ENCODE data around the gene HDDC3.

DNA sequence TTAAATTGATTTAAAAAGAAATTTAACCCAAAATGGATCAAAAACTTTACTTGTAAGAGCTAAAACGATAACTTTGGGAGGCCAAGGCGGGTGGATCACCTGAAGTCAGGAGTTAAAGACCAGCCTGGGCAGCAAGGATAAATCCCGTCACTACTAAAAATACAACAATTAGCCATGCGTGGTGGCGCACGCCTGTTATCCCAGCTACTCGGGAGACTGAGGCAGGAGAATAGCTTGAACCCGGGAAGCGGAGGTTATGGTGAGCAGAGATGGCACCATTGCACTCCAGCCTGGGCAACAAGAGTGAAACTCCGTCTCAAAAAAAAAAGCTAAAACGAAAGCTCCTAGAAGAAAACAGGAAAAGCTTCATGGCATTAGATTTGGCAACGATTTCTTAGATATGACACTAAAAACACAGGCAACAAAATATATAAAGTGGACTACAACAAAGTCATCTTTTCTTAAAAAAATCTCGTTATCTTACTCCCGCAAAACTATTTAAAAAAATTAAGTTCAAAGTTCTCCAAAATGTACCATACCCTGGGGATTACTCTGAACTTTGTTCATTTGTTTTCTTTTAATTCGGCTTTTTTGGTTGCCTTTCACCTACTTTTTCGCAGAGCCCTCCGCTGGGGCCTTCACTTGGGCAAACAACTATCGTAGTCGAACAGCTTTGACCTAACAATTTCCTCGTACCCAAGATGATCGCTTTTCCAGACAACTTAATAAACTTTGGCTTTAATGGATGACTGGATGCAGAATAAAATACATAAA lies 2.9 kb downstream of the HDDC3 start:
- TF ChIP-seq, protein P1, sequence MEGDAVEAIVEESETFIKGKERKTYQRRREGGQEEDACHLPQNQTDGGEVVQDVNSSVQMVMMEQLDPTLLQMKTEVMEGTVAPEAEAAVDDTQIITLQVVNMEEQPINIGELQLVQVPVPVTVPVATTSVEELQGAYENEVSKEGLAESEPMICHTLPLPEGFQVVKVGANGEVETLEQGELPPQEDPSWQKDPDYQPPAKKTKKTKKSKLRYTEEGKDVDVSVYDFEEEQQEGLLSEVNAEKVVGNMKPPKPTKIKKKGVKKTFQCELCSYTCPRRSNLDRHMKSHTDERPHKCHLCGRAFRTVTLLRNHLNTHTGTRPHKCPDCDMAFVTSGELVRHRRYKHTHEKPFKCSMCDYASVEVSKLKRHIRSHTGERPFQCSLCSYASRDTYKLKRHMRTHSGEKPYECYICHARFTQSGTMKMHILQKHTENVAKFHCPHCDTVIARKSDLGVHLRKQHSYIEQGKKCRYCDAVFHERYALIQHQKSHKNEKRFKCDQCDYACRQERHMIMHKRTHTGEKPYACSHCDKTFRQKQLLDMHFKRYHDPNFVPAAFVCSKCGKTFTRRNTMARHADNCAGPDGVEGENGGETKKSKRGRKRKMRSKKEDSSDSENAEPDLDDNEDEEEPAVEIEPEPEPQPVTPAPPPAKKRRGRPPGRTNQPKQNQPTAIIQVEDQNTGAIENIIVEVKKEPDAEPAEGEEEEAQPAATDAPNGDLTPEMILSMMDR (IDR thresholded peaks at IDR 0.05 in 8 of 11, conservative IDR thresholded peaks at IDR 0.05 in 3 of 11), result peak in 1 of 11 experiments; percentile 11
- TF ChIP-seq POLR2A (IDR thresholded peaks at IDR 0.05) (no peak), POLR2AphosphoS5 (IDR thresholded peaks at IDR 0.05) (no peak)
